GM18867 (cell line): ENCODE data around the gene LRIF1.
"Not testable (repeated sequence)": the region's sequence is repeated elsewhere in the genome, so short reads cannot be mapped to it uniquely, and the experiment has no call there.

ENCODE experiments used
- ATAC-seq: cut with Tn5 transposase; IDR thresholded peaks from one replicate; pipeline ENCODE4 v1.9.1; 2021; ENCODE audit warnings: mild to moderate bottlenecking, moderate library complexity; ENCODE audit not compliant: unreplicated experiment

Gene LRIF1

GRCh38 chr1:110952031-110952430 lies 11.7 kb downstream of the LRIF1 start:
- no peak for ATAC-seq

- no peak for ATAC-seq
Observed at GRCh38 chr1:110951161-110951560, 12.6 kb downstream of the LRIF1 start.

GRCh38 chr1:110948038-110948810 lies 15.5 kb downstream of the LRIF1 start:
- no peak for ATAC-seq

GRCh38 chr1:110945626-110946025 lies 18.1 kb downstream of the LRIF1 start:
- ATAC-seq: no peak

DNA sequence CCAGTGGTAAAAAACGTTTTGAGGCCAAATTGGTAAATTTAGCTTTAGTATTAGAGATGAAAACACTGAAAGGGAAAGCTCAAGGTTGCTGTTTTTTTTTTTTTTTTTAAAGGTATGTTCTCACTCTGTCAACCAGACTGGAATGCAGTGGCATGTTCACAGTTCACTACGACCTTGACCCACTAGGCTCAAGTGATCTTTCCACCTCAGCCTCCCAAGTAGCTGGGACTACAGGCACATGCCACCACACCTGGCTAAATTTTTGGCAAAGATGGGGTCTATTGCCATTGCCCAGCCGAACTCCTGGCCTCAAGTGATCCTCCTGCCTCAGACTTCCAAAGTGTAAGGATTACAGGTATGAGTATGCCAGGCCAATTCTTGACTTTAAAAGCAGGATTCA lies 18.9 kb downstream of the LRIF1 start:
- no peak for ATAC-seq

DNA sequence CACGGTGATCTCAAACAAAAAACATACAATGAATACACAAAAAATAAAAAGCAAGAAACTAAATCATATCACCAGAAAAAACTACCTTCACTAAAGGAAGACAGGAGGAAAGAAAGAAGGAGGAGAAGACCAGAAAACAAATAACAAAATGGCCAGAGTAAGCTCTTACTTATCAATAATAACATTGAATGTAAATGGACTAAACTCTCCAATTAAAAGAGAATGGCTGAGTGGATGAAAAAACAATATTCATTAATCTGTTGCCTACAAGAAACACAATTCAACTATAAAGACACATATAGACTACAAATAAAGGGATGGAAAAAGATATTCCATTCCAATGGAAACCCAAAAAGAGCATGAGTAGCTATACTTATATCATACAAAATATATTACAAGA lies 27.2 kb downstream of the LRIF1 start:
- no peak for ATAC-seq

DNA sequence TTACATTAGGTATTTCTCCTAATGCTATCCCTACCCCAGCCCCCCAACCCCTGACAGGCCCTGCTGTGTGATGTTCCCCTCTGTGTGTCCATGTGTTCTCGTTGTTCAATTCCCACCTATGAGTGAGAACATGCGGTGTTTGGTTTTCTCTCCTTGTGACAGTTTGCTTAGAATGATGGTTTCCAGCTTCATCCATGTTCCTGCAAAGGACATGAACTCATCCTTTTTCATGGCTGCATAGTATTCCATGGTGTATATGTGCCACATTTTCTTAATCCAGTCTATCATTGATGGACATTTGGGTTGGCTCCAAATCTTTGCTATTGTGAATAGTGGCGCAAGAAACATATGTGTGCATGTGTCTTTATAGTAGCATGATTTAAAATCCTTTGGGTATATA lies 32.6 kb downstream of the LRIF1 start:
- ATAC-seq: not testable (repeated sequence)

GRCh38 chr1:110928904-110929303 lies 34.8 kb downstream of the LRIF1 start:
- ATAC-seq: no peak

DNA sequence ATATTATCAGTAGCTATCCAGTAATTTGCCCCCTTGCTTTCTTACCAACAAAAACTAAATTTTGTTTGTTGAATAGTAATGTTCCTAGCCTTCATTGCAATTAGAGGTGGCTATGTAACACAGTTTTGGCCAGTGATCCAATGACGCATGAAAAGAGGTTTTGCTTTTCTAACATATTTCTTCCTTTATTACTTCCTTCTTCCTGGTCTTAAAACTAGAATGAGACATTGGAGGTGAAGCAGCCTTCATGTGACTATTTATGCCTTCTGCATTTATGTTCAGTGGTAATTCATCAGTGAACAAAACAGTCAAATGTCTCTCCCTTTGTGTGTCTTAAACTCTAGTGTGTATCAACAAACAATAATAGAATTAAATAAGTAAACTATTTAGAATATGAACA lies 35.5 kb downstream of the LRIF1 start:
- ATAC-seq: no peak

- no peak for ATAC-seq
Observed at GRCh38 chr1:110927484-110928075, 36.1 kb downstream of the LRIF1 start.

DNA sequence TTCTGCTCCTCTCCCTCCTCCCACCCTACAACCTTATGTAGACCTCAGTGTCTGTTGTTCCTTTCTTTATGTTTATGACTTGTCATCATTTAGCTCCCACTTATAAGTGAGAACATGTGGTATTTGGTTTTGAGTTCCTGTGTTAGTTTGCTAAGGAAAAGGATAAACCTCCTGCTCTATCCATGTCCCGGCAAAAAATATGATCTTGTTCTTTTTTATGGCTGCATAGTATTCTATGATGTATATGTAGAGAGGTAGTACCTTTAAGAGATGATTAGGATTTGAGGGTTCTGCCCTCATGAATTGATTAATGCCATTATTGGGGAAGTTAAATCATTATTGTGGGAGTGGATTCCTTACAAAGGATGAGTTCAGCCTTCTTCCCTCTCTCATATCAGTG lies 41.8 kb downstream of the LRIF1 start:
- no peak for ATAC-seq

- ATAC-seq: no peak
Observed at GRCh38 chr1:110918016-110918415, 45.7 kb downstream of the LRIF1 start.

GRCh38 chr1:110916669-110917306 lies 46.9 kb downstream of the LRIF1 start:
- peak; percentile 75 for ATAC-seq

GRCh38 chr1:110916274-110916668 lies 47.5 kb downstream of the LRIF1 start:
- no peak for ATAC-seq

DNA sequence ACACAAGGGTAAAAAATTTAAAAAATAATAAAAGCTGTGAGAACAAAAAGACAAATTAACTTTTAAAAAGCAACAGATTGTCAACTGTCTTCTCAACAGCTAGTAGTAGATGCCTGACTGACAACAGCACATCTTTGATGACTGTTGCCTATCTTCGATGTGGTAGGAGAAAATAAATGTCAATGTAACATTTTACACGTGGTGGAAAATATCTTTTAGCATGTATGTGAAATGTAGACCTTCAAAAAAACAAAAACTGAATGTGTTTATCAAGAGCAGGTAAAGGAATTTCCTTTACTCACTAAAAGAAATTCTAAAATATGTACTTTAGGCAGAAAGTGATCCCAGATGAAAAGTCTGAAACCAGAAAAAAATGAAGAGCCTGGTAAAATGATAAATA lies 47.9 kb downstream of the LRIF1 start:
- ATAC-seq: no peak

DNA sequence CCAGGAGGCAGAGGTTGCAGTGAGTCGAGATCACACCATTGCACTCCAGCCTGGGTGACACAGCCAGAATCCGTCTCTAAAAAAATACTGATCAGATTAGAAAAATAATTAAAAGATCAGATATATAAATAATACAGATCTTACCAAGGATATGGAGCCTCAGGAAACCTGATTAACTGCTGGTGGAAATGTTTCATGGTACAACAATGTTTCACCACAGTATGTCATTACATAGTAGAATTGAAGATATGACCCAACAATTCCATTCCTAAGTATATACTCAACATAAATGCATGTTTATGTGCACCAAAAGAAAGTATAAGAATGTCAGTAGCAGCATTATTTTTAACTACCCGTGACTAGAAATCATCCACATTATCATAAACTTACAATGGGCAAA lies 49.0 kb downstream of the LRIF1 start:
- ATAC-seq: no peak

DNA sequence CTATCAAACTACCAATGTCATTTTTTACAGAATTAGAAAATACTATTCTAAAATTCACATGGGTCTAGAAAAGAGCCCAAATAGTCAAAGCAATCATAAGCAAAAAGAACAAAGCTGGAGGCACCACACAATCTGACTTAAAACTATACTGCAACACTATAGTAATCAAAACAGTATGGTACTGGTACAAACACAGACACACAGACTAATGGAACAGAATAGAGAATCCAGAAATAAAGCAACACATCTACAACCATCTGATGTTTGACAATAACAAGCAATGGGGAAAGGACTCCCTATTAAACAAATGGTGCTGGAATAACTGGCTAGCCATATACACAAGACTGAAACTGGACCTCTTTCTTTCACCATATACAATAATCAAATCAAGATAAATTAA lies 50.9 kb downstream of the LRIF1 start:
- ATAC-seq: no peak

DNA sequence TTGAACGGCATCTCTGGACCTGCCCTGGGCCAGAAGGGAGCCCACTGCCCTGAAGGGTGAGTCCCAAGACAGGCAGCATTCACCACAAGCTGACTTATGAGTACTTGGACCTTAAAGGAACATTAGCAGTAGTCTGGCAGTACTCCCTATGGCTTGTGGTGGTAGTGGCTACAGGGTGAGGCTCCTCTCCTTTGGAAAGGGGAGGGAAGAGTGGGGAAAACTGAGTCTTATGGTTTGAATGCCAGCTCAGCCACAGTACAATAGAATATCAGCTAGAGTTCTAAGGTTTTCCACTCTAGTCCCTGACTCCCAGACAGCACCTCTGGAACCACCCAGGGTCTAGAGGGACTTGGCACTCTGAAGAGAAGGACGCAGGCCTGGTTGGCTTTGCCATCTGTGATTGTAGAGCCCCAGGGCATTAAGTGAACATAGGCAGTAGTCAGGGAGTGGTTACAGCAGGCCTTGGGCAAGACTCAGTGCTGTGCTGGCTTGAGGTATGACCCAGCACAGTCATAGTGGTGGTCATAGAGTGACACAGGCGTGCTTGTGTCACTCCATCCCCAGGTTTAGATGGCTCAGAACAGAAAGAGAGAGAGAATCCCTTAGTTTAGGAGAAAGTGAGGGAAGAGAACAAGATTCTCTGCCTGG lies 59.7 kb downstream of the LRIF1 start:
- ATAC-seq: no peak

GRCh38 chr1:110902820-110903463 lies 60.8 kb downstream of the LRIF1 start:
- ATAC-seq: no peak

GRCh38 chr1:110899458-110899843 lies 64.3 kb downstream of the LRIF1 start:
- no peak for ATAC-seq

DNA sequence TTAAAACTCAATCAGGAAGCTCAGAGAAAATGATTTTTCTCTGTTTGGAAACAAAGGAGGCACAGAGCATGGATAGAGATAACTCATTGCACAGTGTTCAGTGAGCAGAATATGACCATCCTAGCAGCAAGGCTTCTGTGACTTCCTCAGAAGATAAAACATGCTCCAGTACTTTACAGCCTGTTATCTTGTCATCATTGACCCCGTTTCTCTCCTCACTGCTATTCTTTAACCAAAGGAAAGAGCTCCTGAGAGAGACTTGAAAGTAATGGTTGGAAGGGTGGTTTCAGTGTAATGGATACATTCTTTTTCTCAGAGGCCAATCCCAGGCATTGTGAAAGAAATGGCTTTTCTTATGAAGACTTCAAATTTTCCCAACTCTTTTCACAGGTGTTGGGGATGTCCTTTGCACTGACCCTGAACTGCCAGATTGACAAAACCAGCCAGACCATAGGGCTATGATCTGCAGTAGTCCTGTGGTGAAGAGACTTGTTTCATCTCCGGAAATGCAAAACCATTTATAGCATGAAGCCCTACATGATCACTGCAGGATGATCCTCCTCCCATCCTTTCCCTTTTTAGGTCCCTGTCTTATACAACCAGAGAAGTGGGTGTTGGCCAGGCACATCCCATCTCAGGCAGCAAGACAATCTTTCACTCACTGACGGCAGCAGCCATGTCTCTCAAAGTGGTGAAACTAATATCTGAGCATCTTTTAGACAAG lies 64.8 kb downstream of the LRIF1 start:
- no peak for ATAC-seq
